GM12872 (cell line): Measurements from ENCODE around the gene ABL2.

Source experiments
- CTCF ChIP-seq: IDR thresholded peaks from 3 replicates; pipeline ENCODE4 v1.5.1; 2011; ENCODE audit warnings: low read depth, mild to moderate bottlenecking, low read length, moderate library complexity; ENCODE audit not compliant: insufficient read depth

Gene ABL2

GRCh38 chr1:179177182-179177581 is 52.3 kb downstream of the ABL2 start:
- no peak for TF ChIP-seq CTCF

GRCh38 chr1:179175011-179175841 is 54.3 kb downstream of the ABL2 start:
- no peak for TF ChIP-seq CTCF

GRCh38 chr1:179169616-179170467 is 59.6 kb downstream of the ABL2 start:
- no peak for TF ChIP-seq CTCF

- no peak for TF ChIP-seq CTCF
Measured at GRCh38 chr1:179168536-179168935, 60.9 kb downstream of the ABL2 start.

GRCh38 chr1:179167955-179168354 is 61.5 kb downstream of the ABL2 start:
- TF ChIP-seq CTCF: no peak

GRCh38 chr1:179167418-179167777 is 62.1 kb downstream of the ABL2 start:
- no peak for TF ChIP-seq CTCF

- TF ChIP-seq CTCF: no peak
Measured at GRCh38 chr1:179166663-179167417, 62.6 kb downstream of the ABL2 start.
